Transverse colon (tissue), 3 donors: Measurements from ENCODE around the gene ARHGAP24.

Source experiments
- CTCF ChIP-seq, 5 experiments: fragments of 200-600 bp in 3 of 5; fragments of 450-650 bp in 2 of 5; sonication (generic) in 3 of 5; IDR thresholded peaks; 1 replicate in 2 of 5; 2 replicates in 3 of 5; pipeline ENCODE4 v1.5.1; 2016 to 2017; ENCODE audit warnings: antibody characterized with exemption in 5 of 5, inconsistent platforms in 3 of 5, mild to moderate bottlenecking in 2 of 5, moderate library complexity in 1 of 5
- POLR2A ChIP-seq: fragments of 450-650 bp; IDR thresholded peaks from one replicate; pipeline ENCODE4 v1.6.1; 2016; ENCODE audit warnings: antibody characterized with exemption, mild to moderate bottlenecking, moderate library complexity

- TF ChIP-seq CTCF (IDR thresholded peaks at IDR 0.05): no peak
- TF ChIP-seq POLR2A: no peak
These were observed 222.9 kb downstream of the ARHGAP24 start for GRCh38 chr4:85697854-85698253.
